K562 (cell line): Measurements from ENCODE around the gene SELENOO. TPM values are rescaled to one million over a fixed set of nuclear protein-coding genes. Genes with fewer than 3 reads are reported as not detected.

ENCODE experiments used
- ATAC-seq: fragments of 200-7000 bp; cut with Tn5 transposase; 3 replicates; pipeline ENCODE4 v1.9.1; 2020; ENCODE audit warnings: moderate library complexity
- BruUV-seq: library from RNA; stranded (reverse); fragments of 400-500 nt; replicated peaks from 2 replicates; lab custom pipeline; 2021; lab: Mats Ljungman, UMichigan
- CTCF ChIA-PET: fragments of 300-600 bp; formaldehyde crosslinking; extraction: SDS; loops from one replicate; lab custom pipeline; 2021; ENCODE audit warnings: low intra/inter-chr PET ratio; lab: Yijun Ruan, JAX
- POLR2A ChIA-PET: fragments of 300-600, 350-650 bp; sonication (Branson Sonifier 250); formaldehyde crosslinking; extraction: SDS; loops from one replicate; lab custom pipeline; 2021; ENCODE audit warnings: antibody characterized with exemption, inconsistent platforms; lab: Yijun Ruan, JAX
- DNase-seq, 4 experiments: peaks; one replicate each; pipeline versions ENCODE4 v3.0.0 to v3.0.0-alpha.2; 2011 to 2018; ENCODE audit warnings: low spot score in 3 of 4, mixed read lengths in 3 of 4; ENCODE audit errors: extremely low read depth in 1 of 4
- FAIRE-seq: peaks from 2 replicates; lab custom pipeline; 2011; peaks lifted over from hg19 to GRCh38; lab: Jason Lieb, UNC
- H2AFZ ChIP-seq: 2 replicates; pipeline ENCODE4 v1.6.0; 2011; ENCODE audit warnings: low read depth, low read length, control low read depth, inconsistent platforms
- H3K27ac ChIP-seq: fragments of 200-600 bp; 3 replicates; pipeline ENCODE4 v1.8.0; 2011; ENCODE audit warnings: low read depth, mild to moderate bottlenecking, control low read depth, inconsistent platforms, low read length, moderate library complexity, mixed read lengths; ENCODE audit errors: extremely low read depth
- H3K27me3 ChIP-seq, 2 experiments: fragments of 300-600 bp in 1 of 2; 2 replicates in 1 of 2; 3 replicates in 1 of 2; pipeline versions ENCODE4 v1.6.0 to v1.8.0; 2011; ENCODE audit warnings: inconsistent platforms in 2 of 2, low read length in 2 of 2, mild to moderate bottlenecking in 1 of 2, mixed read lengths in 1 of 2, moderate library complexity in 1 of 2; ENCODE audit not compliant: control insufficient read depth in 2 of 2, insufficient read depth in 2 of 2
- H3K36me3 ChIP-seq: fragments of 300-600 bp; 3 replicates; pipeline ENCODE4 v1.8.0; 2011; ENCODE audit warnings: mild to moderate bottlenecking, low read length, inconsistent platforms; ENCODE audit not compliant: control insufficient read depth, insufficient read depth
- H3K4me1 ChIP-seq, 2 experiments: fragments of 200-600 bp in 1 of 2; replicated peaks in 1 of 2; 2 replicates in 1 of 2; 3 replicates in 1 of 2; pipeline versions ENCODE4 v1.5.1 to v1.8.0; 2011; ENCODE audit warnings: inconsistent platforms in 2 of 2, low read length in 2 of 2, mild to moderate bottlenecking in 1 of 2, mixed read lengths in 1 of 2, moderate library complexity in 1 of 2; ENCODE audit not compliant: control insufficient read depth in 2 of 2, insufficient read depth in 2 of 2
- H3K4me2 ChIP-seq: 2 replicates; pipeline ENCODE4 v1.6.1; 2011; ENCODE audit warnings: low read length, control low read depth, inconsistent platforms, mixed read lengths; ENCODE audit not compliant: insufficient read depth
- H3K4me3 ChIP-seq: fragments of 200-600 bp; sonication (generic), shearing (Covaris generic); 2 replicates; pipeline ENCODE4 v1.5.1; 2016; ENCODE audit warnings: control low read depth, inconsistent platforms
- H3K79me2 ChIP-seq: fragments of 200-600 bp; 3 replicates; pipeline ENCODE4 v1.8.0; 2011; ENCODE audit warnings: low read length, inconsistent platforms; ENCODE audit not compliant: control insufficient read depth, insufficient read depth
- H3K9ac ChIP-seq, 2 experiments: 2 replicates each; pipeline versions ENCODE4 v1.6.0 to v1.6.1; 2011; ENCODE audit warnings: low read depth in 2 of 2, low read length in 2 of 2, control low read depth in 1 of 2, inconsistent platforms in 1 of 2, mild to moderate bottlenecking in 1 of 2, mixed read lengths in 1 of 2; ENCODE audit not compliant: insufficient read depth in 1 of 2
- H3K9me1 ChIP-seq: one replicate; pipeline ENCODE4 v1.6.0; 2011; ENCODE audit warnings: inconsistent platforms, mild to moderate bottlenecking, low read length, moderate library complexity; ENCODE audit not compliant: control insufficient read depth, insufficient read depth
- H3K9me3 ChIP-seq: replicated peaks from 2 replicates; pipeline ENCODE4 v1.5.1; 2011; ENCODE audit warnings: low read depth, low read length, inconsistent platforms; ENCODE audit not compliant: control insufficient read depth, insufficient read depth
- H4K20me1 ChIP-seq: replicated peaks from 2 replicates; pipeline ENCODE4 v1.6.1; 2011; ENCODE audit warnings: low read length, inconsistent platforms, mixed read lengths; ENCODE audit not compliant: control insufficient read depth, insufficient read depth
- MBD1 ChIP-seq: fragments of 250-450 bp; sonication (Bioruptor Pico); IDR thresholded peaks from 2 replicates; pipeline ENCODE4 v1.8.0; 2022; ENCODE audit warnings: inconsistent platforms
- MECOM ChIP-seq: fragments of 250-450 bp; sonication (Bioruptor Pico); IDR thresholded peaks from 2 replicates; pipeline ENCODE4 v1.8.0; 2022; ENCODE audit warnings: inconsistent platforms
- PHF20 ChIP-seq: fragments of 450-650 bp; IDR thresholded peaks from 2 replicates; pipeline ENCODE4 v1.6.1; 2018; ENCODE audit not compliant: partially characterized antibody
- PPARD ChIP-seq: fragments of 250-450 bp; sonication (Bioruptor Pico); IDR thresholded peaks from 2 replicates; pipeline ENCODE4 v1.8.0; 2022; ENCODE audit warnings: inconsistent platforms, mild to moderate bottlenecking, moderate library complexity
- WGBS: fragments of 100-300 bp; shearing (Covaris generic); methylation state at CpG from one replicate; pipeline ENCODE4 v1.1.6; 2016; ENCODE audit warnings: low coverage, mixed read lengths; ENCODE audit not compliant: insufficient coverage; ENCODE audit errors: missing lambda C conversion rate; 5-methylcytosine and 5-hydroxymethylcytosine counted together
- in situ Hi-C: fragments of 300-500 bp; cut with MboI; formaldehyde crosslinking; loops from 4 replicates; pipeline ENCODE4 v1.15.0; 2018; ENCODE audit warnings: inconsistent platforms, mixed read lengths
- intact Hi-C: fragments of 100-400 bp; cut with micrococcal nuclease; formaldehyde crosslinking; loops from 2 replicates; pipeline ENCODE4 v1.14.2; 2022
- polyA plus RNA-seq, 8 experiments: library from polyadenylated mRNA; depleted of rRNA in 4 of 8; stranded (reverse) in 5 of 8; unstranded in 3 of 8; fragments of >200 nt; fragmentation: Nextera tagmentation in 2 of 8; fragmentation: Illumina TruSeq in 1 of 8; extraction: Ambion mirVana in 2 of 8; extraction: Trizol in 1 of 8; gene quantifications; 2 replicates each; pipeline versions ENCODE4 v1.2.1 to v1.2.3, GENCODE V29; 2011 to 2014; ENCODE audit warnings: inconsistent platforms in 1 of 8, missing spikeins in 1 of 8
- total RNA-seq, 7 experiments: library from RNA; depleted of rRNA in 6 of 7; stranded (reverse); fragments of >200 nt in 6 of 7; fragmentation: Illumina TruSeq in 2 of 7; extraction: Trizol in 2 of 7; gene quantifications; 2 replicates each; pipeline versions ENCODE4 v1.2.1 to v1.2.3, GENCODE V29; 2011 to 2021; ENCODE audit warnings: low replicate concordance in 1 of 7
- TF ChIP-seq, protein P1 (sequence below): fragments of 450-650 bp; IDR thresholded peaks from 2 replicates; pipeline ENCODE4 v1.6.1; 2016; ENCODE audit warnings: mild to moderate bottlenecking, moderate library complexity

SELENOO gene
- total and polyA plus RNA-seq, 9 of the 15 experiments (the other 6 are each of a cell fraction or from before 2014, with no cell fraction given), result 0.37 to 24.9 (median 8.3) TPM

- Histone ChIP-seq H3K9me3 (no peaks in the 10 kb centered on the region), H4K20me1 (peaks cover 4% of the 10 kb centered on the region; the same call in 1 of the 2 replicates), H3K9ac (no peak overlapping the region), H3K4me3 (no peak overlapping the region), H3K36me3 (peaks cover 11% of the 10 kb centered on the region; the same call in 1 of the 3 replicates), H3K9me1 (no peaks in the 10 kb centered on the region), H2AFZ (no peak overlapping the region), H3K4me1 (peaks cover 8 to 77% of the 10 kb centered on the region in 2 experiments), H3K79me2 (peaks cover 29% of the 10 kb centered on the region), H3K4me2 (no peak overlapping the region), H3K27me3 (no peaks in the 10 kb centered on the region), H3K27ac (no peak overlapping the region)
- in situ Hi-C loops, result no loop called here
- FAIRE-seq, result no peak
- ChIA-PET POLR2A (interaction anchor here (1.1 to 1.6 kb wide), 2 partner anchors 9 to 13 kb away, joined by 4 to 7 read pairs; partner anchors contain the start of gene PANX2), CTCF (no interaction called here)
- BruUV-seq, result no TSS peak
- intact Hi-C loops, result no loop called here
- peak in 1 of 4 experiments; percentile 36 for DNase-seq
- WGBS, result 86% methylated on average over 15 of the region's 32 CpGs
- ATAC-seq, result 0 out of 3 replicates have a peak, but pooled peaks have one; percentile 14
- TF ChIP-seq PPARD (CRISPR knock-in tag) (no peak), MECOM (CRISPR knock-in tag) (no peak), PHF20 (no peak), MBD1 (CRISPR knock-in tag) (no peak)
- TF ChIP-seq, protein P1, sequence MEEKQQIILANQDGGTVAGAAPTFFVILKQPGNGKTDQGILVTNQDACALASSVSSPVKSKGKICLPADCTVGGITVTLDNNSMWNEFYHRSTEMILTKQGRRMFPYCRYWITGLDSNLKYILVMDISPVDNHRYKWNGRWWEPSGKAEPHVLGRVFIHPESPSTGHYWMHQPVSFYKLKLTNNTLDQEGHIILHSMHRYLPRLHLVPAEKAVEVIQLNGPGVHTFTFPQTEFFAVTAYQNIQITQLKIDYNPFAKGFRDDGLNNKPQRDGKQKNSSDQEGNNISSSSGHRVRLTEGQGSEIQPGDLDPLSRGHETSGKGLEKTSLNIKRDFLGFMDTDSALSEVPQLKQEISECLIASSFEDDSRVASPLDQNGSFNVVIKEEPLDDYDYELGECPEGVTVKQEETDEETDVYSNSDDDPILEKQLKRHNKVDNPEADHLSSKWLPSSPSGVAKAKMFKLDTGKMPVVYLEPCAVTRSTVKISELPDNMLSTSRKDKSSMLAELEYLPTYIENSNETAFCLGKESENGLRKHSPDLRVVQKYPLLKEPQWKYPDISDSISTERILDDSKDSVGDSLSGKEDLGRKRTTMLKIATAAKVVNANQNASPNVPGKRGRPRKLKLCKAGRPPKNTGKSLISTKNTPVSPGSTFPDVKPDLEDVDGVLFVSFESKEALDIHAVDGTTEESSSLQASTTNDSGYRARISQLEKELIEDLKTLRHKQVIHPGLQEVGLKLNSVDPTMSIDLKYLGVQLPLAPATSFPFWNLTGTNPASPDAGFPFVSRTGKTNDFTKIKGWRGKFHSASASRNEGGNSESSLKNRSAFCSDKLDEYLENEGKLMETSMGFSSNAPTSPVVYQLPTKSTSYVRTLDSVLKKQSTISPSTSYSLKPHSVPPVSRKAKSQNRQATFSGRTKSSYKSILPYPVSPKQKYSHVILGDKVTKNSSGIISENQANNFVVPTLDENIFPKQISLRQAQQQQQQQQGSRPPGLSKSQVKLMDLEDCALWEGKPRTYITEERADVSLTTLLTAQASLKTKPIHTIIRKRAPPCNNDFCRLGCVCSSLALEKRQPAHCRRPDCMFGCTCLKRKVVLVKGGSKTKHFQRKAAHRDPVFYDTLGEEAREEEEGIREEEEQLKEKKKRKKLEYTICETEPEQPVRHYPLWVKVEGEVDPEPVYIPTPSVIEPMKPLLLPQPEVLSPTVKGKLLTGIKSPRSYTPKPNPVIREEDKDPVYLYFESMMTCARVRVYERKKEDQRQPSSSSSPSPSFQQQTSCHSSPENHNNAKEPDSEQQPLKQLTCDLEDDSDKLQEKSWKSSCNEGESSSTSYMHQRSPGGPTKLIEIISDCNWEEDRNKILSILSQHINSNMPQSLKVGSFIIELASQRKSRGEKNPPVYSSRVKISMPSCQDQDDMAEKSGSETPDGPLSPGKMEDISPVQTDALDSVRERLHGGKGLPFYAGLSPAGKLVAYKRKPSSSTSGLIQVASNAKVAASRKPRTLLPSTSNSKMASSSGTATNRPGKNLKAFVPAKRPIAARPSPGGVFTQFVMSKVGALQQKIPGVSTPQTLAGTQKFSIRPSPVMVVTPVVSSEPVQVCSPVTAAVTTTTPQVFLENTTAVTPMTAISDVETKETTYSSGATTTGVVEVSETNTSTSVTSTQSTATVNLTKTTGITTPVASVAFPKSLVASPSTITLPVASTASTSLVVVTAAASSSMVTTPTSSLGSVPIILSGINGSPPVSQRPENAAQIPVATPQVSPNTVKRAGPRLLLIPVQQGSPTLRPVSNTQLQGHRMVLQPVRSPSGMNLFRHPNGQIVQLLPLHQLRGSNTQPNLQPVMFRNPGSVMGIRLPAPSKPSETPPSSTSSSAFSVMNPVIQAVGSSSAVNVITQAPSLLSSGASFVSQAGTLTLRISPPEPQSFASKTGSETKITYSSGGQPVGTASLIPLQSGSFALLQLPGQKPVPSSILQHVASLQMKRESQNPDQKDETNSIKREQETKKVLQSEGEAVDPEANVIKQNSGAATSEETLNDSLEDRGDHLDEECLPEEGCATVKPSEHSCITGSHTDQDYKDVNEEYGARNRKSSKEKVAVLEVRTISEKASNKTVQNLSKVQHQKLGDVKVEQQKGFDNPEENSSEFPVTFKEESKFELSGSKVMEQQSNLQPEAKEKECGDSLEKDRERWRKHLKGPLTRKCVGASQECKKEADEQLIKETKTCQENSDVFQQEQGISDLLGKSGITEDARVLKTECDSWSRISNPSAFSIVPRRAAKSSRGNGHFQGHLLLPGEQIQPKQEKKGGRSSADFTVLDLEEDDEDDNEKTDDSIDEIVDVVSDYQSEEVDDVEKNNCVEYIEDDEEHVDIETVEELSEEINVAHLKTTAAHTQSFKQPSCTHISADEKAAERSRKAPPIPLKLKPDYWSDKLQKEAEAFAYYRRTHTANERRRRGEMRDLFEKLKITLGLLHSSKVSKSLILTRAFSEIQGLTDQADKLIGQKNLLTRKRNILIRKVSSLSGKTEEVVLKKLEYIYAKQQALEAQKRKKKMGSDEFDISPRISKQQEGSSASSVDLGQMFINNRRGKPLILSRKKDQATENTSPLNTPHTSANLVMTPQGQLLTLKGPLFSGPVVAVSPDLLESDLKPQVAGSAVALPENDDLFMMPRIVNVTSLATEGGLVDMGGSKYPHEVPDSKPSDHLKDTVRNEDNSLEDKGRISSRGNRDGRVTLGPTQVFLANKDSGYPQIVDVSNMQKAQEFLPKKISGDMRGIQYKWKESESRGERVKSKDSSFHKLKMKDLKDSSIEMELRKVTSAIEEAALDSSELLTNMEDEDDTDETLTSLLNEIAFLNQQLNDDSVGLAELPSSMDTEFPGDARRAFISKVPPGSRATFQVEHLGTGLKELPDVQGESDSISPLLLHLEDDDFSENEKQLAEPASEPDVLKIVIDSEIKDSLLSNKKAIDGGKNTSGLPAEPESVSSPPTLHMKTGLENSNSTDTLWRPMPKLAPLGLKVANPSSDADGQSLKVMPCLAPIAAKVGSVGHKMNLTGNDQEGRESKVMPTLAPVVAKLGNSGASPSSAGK, result no peak
Observed at GRCh38 chr22:50184004-50184901, 16.6 kb upstream of the SELENOO start.
